ENCODE measurements around the gene TMEM120B.

The TMEM120B gene

GRCh38 chr12:121799842-121800693 is 87.5 kb downstream of the TMEM120B start:
- peak; percentile 84 for DNase-seq (ENCODE audit: low spot score)
- H3K27me3 Mint-ChIP-seq (ENCODE audit: low read depth) = no peaks in the 10 kb centered on the region
- H3K36me3 Mint-ChIP-seq (ENCODE audit: low read depth) = peaks cover 29% of the 10 kb centered on the region
- H3K4me1 Mint-ChIP-seq (ENCODE audit: low read depth) = peaks cover 28% of the 10 kb centered on the region
- peak overlapping the region; percentile 88 for H3K4me3 Mint-ChIP-seq
- peak overlapping the region; percentile 93 for H3K27ac Mint-ChIP-seq
- H3K9me3 Mint-ChIP-seq = no peaks in the 10 kb centered on the region

DNA sequence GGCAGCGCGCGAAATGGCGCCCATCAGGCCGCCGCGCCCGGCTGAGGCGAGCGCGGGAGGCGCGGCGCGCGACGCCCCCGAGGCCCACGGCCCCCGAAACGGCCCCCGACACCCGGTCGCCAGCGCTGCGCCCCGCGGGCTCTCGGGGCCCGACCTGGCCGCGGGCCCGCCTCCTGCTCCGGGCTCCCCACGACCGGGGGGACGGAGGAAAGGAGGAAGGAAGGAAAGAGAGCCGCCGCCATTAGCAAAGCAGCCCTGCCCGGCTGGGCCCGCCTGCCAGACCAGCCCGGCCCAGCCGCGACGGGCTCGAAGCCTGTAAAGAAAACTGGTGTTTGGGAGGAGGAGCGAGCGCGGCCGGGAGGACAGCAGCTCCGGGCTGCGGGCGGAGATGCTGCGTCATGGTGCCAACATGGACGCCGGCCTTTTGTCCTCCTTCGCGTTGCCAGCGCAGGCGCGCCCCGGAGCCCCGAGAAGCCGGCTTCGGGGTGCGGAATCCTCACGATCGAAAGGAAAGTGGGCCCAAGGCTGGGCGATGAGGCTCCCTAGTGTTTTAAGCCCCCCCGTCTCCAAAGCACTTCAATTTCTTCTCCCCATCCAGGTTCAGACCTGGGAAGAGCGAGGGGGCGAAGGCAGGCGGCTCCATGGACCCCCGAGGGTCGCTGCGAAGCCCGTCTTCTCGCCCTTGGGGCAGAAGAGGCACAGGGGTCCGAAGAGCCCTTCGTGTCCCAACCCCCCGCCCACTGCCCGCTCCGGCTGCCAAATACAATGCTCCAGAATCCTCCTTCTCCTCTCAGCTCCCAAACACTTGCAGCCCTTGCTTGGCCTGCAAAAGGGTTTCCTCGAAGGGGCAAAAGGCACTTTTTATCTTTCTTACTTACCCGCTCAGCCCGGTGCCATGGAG is 88.4 kb downstream of the TMEM120B start:
- Mint-ChIP-seq H3K36me3 (ENCODE audit: low read depth) (peaks cover 33% of the 10 kb centered on the region), H3K27ac (peak overlapping the region; percentile 98), H3K27me3 (ENCODE audit: low read depth) (no peaks in the 10 kb centered on the region), H3K4me3 (peak overlapping the region; percentile 86), H3K4me1 (ENCODE audit: low read depth) (peaks cover 23% of the 10 kb centered on the region), H3K9me3 (no peaks in the 10 kb centered on the region)
- DNase-seq (ENCODE audit: low spot score) = peak; percentile 73

DNA sequence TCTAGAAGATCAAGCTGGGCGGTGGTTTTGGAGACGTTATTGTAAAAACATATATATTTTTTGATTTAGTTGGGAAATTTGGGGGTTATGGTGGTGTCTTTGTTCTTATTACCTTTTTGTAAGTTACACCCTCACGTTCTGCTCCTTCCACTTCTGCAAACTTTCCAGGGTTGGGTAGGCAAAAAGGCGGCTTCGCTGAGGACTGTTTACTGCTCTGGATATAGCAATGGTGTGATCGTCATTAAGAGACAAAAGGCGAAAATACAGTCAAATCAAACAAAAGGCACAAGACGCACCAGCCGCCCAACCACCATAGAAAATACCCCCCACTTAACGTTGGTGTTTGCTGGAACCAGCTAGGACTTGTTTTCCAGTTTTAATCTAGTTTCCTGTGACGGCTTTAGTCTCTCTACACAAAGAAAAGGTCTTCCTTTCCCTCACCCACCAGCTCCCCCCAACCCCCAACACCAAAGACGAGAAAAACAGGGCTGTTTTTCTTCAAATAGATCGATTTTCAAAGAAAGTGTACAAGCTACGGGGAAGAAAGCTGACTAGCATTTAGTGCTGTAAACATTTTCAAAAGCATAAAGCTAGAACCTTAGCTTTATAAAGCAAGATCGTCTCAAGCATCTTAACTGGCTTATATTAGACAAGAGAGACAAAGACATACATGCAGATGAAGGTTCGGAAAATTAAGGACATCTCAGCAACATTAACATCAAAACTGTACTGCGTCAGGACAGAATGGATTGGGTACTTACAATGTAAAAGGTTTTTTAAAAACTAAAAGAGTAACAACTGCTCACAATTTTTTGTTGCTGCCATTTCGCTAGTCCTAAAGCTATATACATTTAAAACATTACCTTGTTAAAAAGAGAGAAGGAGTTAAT is 89.3 kb downstream of the TMEM120B start:
- H3K36me3 Mint-ChIP-seq (ENCODE audit: low read depth) = peaks cover 39% of the 10 kb centered on the region
- peak overlapping the region; percentile 86 for H3K4me3 Mint-ChIP-seq
- DNase-seq (ENCODE audit: low spot score) = no peak
- peak overlapping the region; percentile 98 for H3K27ac Mint-ChIP-seq
- no peaks in the 10 kb centered on the region for H3K27me3 Mint-ChIP-seq (ENCODE audit: low read depth)
- H3K9me3 Mint-ChIP-seq = no peaks in the 10 kb centered on the region
- H3K4me1 Mint-ChIP-seq (ENCODE audit: low read depth) = peaks cover 29% of the 10 kb centered on the region

DNA sequence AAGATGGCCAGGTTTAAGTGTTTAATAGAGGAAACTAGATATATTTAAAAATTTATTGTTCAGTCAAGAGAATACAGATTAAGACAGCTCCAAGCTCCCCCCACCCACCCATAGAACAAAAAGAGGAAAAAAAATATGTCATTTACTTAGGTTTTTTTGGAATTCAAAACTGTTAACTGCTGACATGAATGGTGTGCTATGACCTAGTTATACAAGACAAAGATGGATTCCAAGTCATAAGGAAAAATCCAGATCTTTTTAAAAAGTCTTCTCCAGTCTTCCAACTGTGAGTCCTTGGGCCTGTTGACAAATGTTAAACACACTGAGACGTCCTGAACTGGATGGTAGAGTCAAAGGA is 89.9 kb downstream of the TMEM120B start:
- H3K4me3 Mint-ChIP-seq = peak overlapping the region; percentile 86
- peaks cover 27% of the 10 kb centered on the region for H3K4me1 Mint-ChIP-seq (ENCODE audit: low read depth)
- H3K27ac Mint-ChIP-seq = peak overlapping the region; percentile 98
- peaks cover 39% of the 10 kb centered on the region for H3K36me3 Mint-ChIP-seq (ENCODE audit: low read depth)
- H3K27me3 Mint-ChIP-seq (ENCODE audit: low read depth) = no peaks in the 10 kb centered on the region
- no peaks in the 10 kb centered on the region for H3K9me3 Mint-ChIP-seq
- DNase-seq (ENCODE audit: low spot score) = no peak

- Mint-ChIP-seq H3K27ac (peak overlapping the region; percentile 98), H3K9me3 (no peaks in the 10 kb centered on the region), H3K36me3 (ENCODE audit: low read depth) (peaks cover 37% of the 10 kb centered on the region), H3K4me1 (ENCODE audit: low read depth) (peaks cover 27% of the 10 kb centered on the region), H3K27me3 (ENCODE audit: low read depth) (no peaks in the 10 kb centered on the region), H3K4me3 (peak overlapping the region; percentile 86)
- DNase-seq (ENCODE audit: low spot score) = peak; percentile 88
Measured at GRCh38 chr12:121802843-121803698, 90.5 kb downstream of the TMEM120B start.

DNA sequence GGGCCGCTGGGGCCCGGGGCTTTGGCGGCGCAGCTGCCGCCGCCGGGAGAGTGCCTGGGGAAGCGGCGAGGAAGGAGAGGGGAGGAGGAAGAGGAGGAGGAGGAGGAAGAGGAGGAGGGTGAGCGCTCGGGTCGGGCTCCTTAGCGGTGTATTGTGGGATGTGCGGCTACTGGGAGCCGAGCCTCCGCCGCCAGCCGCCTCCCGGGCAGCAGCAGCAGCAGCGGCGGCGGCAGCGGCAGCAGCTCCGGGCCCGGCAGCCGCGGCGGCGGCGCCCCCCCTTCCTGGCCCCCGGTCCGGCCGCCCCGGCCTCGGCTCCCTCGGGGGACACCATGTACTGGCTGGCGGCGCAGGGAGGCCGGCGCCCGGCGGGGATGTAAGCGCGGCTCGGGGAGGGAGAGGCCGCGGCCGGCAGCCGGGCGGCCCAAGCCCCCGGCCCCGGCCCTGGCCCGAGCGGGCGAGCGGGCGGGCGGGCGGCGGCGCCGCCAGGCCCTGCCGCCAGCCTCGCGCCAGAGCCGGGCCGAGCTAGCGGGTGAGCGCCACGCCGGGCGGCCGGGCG is 91.4 kb downstream of the TMEM120B start, which contains the start of gene SETD1B:
Gene SETD1B, plus strand, starts transcription at position 149 of the 556 bp plus-strand sequence. CDS start 729 bp downstream, outside the sequence.
- Mint-ChIP-seq H3K4me1 (ENCODE audit: low read depth) (peaks cover 20% of the 10 kb centered on the region), H3K9me3 (no peaks in the 10 kb centered on the region), H3K36me3 (ENCODE audit: low read depth) (peaks cover 37% of the 10 kb centered on the region), H3K4me3 (peak within 1 kb of the TSS; percentile 98), H3K27ac (peak within 1 kb of the TSS; percentile 98), H3K27me3 (ENCODE audit: low read depth) (no peaks in the 10 kb centered on the region)
- DNase-seq (ENCODE audit: low spot score) = no peak

GRCh38 chr12:121804417-121805111 is 92.0 kb downstream of the TMEM120B start:
- Mint-ChIP-seq H3K36me3 (ENCODE audit: low read depth) (peaks cover 40% of the 10 kb centered on the region), H3K27me3 (ENCODE audit: low read depth) (no peaks in the 10 kb centered on the region), H3K4me3 (peak overlapping the region; percentile 98), H3K27ac (peak overlapping the region; percentile 97), H3K9me3 (no peaks in the 10 kb centered on the region), H3K4me1 (ENCODE audit: low read depth) (peaks cover 19% of the 10 kb centered on the region)
- DNase-seq (ENCODE audit: low spot score) = no peak

DNA sequence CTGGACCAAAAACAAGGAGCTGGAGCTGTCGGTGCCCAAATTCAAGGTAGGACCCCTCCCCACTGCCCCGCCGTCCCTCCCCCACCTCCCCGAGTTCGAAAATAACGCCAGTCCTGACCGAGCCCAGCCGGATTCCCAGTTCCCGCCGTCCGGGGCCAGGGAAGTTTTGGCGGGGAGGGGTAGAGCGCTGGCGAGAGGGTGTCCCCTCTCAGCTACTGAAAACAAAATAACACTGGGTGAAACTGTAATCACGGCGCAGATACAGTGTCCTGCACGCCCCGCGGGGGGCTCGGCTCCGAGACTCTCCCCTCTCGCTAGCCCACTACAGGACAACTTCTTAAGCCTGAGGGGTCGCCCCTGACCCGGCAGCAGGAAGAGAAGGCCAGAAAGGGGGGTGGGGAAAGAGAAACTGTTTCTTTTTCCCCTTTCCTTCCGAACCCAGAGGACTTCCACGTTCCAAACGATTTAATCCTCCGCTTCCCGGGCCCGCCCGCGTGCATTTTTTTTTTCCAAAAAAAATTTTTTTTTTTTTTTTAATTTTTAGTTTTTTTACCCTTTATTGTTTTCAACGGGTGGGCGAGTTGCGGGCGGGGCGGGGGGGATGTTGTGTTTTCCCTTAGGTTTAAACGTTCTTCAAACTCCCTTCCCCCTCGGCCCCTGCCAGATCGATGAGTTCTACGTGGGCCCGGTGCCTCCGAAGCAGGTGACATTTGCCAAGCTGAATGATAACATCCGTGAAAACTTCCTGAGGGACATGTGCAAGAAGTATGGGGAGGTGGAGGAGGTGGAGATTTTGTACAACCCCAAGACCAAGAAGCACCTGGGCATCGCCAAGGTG is 92.8 kb downstream of the TMEM120B start:
- Mint-ChIP-seq H3K4me1 (ENCODE audit: low read depth) (peaks cover 21% of the 10 kb centered on the region), H3K9me3 (no peaks in the 10 kb centered on the region), H3K4me3 (peak overlapping the region; percentile 98), H3K27me3 (ENCODE audit: low read depth) (no peaks in the 10 kb centered on the region), H3K36me3 (ENCODE audit: low read depth) (peaks cover 43% of the 10 kb centered on the region), H3K27ac (peak overlapping the region; percentile 97)
- no peak for DNase-seq (ENCODE audit: low spot score)

GRCh38 chr12:121806009-121806545 is 93.5 kb downstream of the TMEM120B start:
- Mint-ChIP-seq H3K4me1 (ENCODE audit: low read depth) (peaks cover 25% of the 10 kb centered on the region), H3K9me3 (no peaks in the 10 kb centered on the region), H3K36me3 (ENCODE audit: low read depth) (peaks cover 49% of the 10 kb centered on the region), H3K27me3 (ENCODE audit: low read depth) (no peaks in the 10 kb centered on the region), H3K27ac (peak overlapping the region; percentile 87), H3K4me3 (peak overlapping the region; percentile 98)
- DNase-seq (ENCODE audit: low spot score) = no peak

GRCh38 chr12:121806546-121807423 is 94.2 kb downstream of the TMEM120B start:
- peak overlapping the region; percentile 87 for H3K27ac Mint-ChIP-seq
- no peaks in the 10 kb centered on the region for H3K27me3 Mint-ChIP-seq (ENCODE audit: low read depth)
- no peak for DNase-seq (ENCODE audit: low spot score)
- peak overlapping the region; percentile 98 for H3K4me3 Mint-ChIP-seq
- no peaks in the 10 kb centered on the region for H3K9me3 Mint-ChIP-seq
- H3K4me1 Mint-ChIP-seq (ENCODE audit: low read depth) = peaks cover 31% of the 10 kb centered on the region
- peaks cover 43% of the 10 kb centered on the region for H3K36me3 Mint-ChIP-seq (ENCODE audit: low read depth)
